WTC11 (cell line): ENCODE data around the gene CCNF. TPM values are rescaled to one million over a fixed set of nuclear protein-coding genes. Genes with fewer than 3 reads are reported as not detected.
A peak's percentile ranks its signal among the peaks of the same experiment; 100 is the strongest.

Source experiments
- ATAC-seq: fragments of 200-7000 bp; cut with Tn5 transposase; 2 replicates; pipeline ENCODE4 v1.10.0; 2021; ENCODE audit warnings: mild to moderate bottlenecking, moderate library complexity
- CTCF ChIA-PET: fragments of 300-600 bp; sonication (Branson Sonifier 250); formaldehyde crosslinking; loops from one replicate; lab custom pipeline; 2021; ENCODE audit warnings: antibody characterized with exemption; lab: Charles Lee
- POLR2A ChIA-PET: fragments of 350-600 bp; sonication (Branson Sonifier 250); formaldehyde crosslinking; loops from one replicate; lab custom pipeline; 2021; ENCODE audit warnings: antibody characterized with exemption; lab: Charles Lee
- DNase-seq: peaks from one replicate; pipeline ENCODE4 v3.0.0; 2021; ENCODE audit warnings: low spot score
- H3K27ac Mint-ChIP-seq: 2 replicates; pipeline ENCODE4 v1.8.0; 2021; ENCODE audit warnings: mixed read lengths
- H3K27me3 Mint-ChIP-seq: 2 replicates; pipeline ENCODE4 v1.8.0; 2021; ENCODE audit warnings: low read depth, mild to moderate bottlenecking, moderate library complexity, mixed read lengths
- H3K36me3 Mint-ChIP-seq: 2 replicates; pipeline ENCODE4 v1.8.0; 2021; ENCODE audit warnings: mixed read lengths
- H3K4me1 Mint-ChIP-seq: 2 replicates; pipeline ENCODE4 v1.8.0; 2022; ENCODE audit warnings: mixed read lengths
- H3K4me3 Mint-ChIP-seq: 2 replicates; pipeline ENCODE4 v1.8.0; 2021; ENCODE audit warnings: mild to moderate bottlenecking, moderate library complexity, mixed read lengths
- H3K9me3 Mint-ChIP-seq: 2 replicates; pipeline ENCODE4 v1.8.0; 2021; ENCODE audit warnings: mixed read lengths
- CREB1 ChIP-seq: sonication (generic); formaldehyde crosslinking; IDR thresholded peaks from 2 replicates; pipeline ENCODE4 v1.8.0; 2023; ENCODE audit warnings: mild to moderate bottlenecking, missing genetic modification reagents
- ESRRA ChIP-seq: sonication (generic); formaldehyde crosslinking; IDR thresholded peaks from 2 replicates; pipeline ENCODE4 v1.8.1; 2022; ENCODE audit warnings: mild to moderate bottlenecking, missing genetic modification reagents, borderline replicate concordance
- GRHL2 ChIP-seq: fragments of 250-450 bp; sonication (Bioruptor Pico); IDR thresholded peaks from 2 replicates; pipeline ENCODE4 v1.8.0; 2022; ENCODE audit warnings: mild to moderate bottlenecking, moderate library complexity; ENCODE audit not compliant: insufficient replicate concordance, severe bottlenecking
- JUN ChIP-seq: sonication (generic); formaldehyde crosslinking; IDR thresholded peaks from 2 replicates; pipeline ENCODE4 v1.8.0; 2023; ENCODE audit warnings: mild to moderate bottlenecking, missing genetic modification reagents
- KAT7 ChIP-seq: sonication (generic); formaldehyde crosslinking; IDR thresholded peaks from 2 replicates; pipeline ENCODE4 v1.8.1; 2023; ENCODE audit warnings: missing genetic modification reagents, mild to moderate bottlenecking, borderline replicate concordance
- MYBL2 ChIP-seq: sonication (generic); formaldehyde crosslinking; IDR thresholded peaks from 2 replicates; pipeline ENCODE4 v1.8.1; 2023; ENCODE audit warnings: mild to moderate bottlenecking, moderate library complexity, missing genetic modification reagents
- NR1H2 ChIP-seq: sonication (generic); formaldehyde crosslinking; IDR thresholded peaks from 2 replicates; pipeline ENCODE4 v1.9.0; 2021; ENCODE audit warnings: mild to moderate bottlenecking, moderate library complexity, missing genetic modification reagents
- PRRX2 ChIP-seq: fragments of 250-450 bp; sonication (Bioruptor Pico); IDR thresholded peaks from 2 replicates; pipeline ENCODE4 v1.8.0; 2021; ENCODE audit warnings: mild to moderate bottlenecking
- RELA ChIP-seq: sonication (generic); formaldehyde crosslinking; IDR thresholded peaks from 2 replicates; pipeline ENCODE4 v1.8.1; 2022; ENCODE audit warnings: missing genetic modification reagents, mild to moderate bottlenecking, borderline replicate concordance
- SMAD3 ChIP-seq: sonication (generic); formaldehyde crosslinking; IDR thresholded peaks from 2 replicates; pipeline ENCODE4 v1.8.0; 2022; ENCODE audit warnings: missing genetic modification reagents, mild to moderate bottlenecking, borderline replicate concordance
- ZBTB21 ChIP-seq: sonication (generic); formaldehyde crosslinking; IDR thresholded peaks from 2 replicates; pipeline ENCODE4 v1.8.1; 2023; ENCODE audit warnings: mild to moderate bottlenecking, missing genetic modification reagents, borderline replicate concordance
- ZNF317 ChIP-seq: sonication (generic); formaldehyde crosslinking; IDR thresholded peaks from 2 replicates; pipeline ENCODE4 v1.8.1; 2023; ENCODE audit warnings: low read depth, mild to moderate bottlenecking, moderate library complexity, missing genetic modification reagents, borderline replicate concordance
- ZNF396 ChIP-seq: fragments of 250-450 bp; sonication (Bioruptor Pico); IDR thresholded peaks from 2 replicates; pipeline ENCODE4 v1.8.0; 2021; ENCODE audit warnings: mild to moderate bottlenecking, moderate library complexity, borderline replicate concordance
- ZNF423 ChIP-seq: fragments of 250-450 bp; sonication (Bioruptor Pico); IDR thresholded peaks from 2 replicates; pipeline ENCODE4 v2.1.2; 2022; ENCODE audit warnings: mild to moderate bottlenecking, moderate library complexity
- total RNA-seq: library from RNA; stranded (reverse); gene quantifications from 3 replicates; pipeline ENCODE4 v1.2.3, GENCODE V29; 2021
- TF ChIP-seq, protein P1 (sequence below): sonication (generic); formaldehyde crosslinking; IDR thresholded peaks from 2 replicates; pipeline ENCODE4 v1.8.1; 2022; ENCODE audit warnings: low read depth, missing genetic modification reagents, borderline replicate concordance
- TF ChIP-seq, protein P2 (sequence below): sonication (generic); formaldehyde crosslinking; IDR thresholded peaks from 2 replicates; pipeline ENCODE4 v1.8.1; 2022; ENCODE audit warnings: missing genetic modification reagents, borderline replicate concordance
- TF ChIP-seq, protein P3 (sequence below): sonication (generic); formaldehyde crosslinking; IDR thresholded peaks from 2 replicates; pipeline ENCODE4 v1.8.1; 2023; ENCODE audit warnings: mild to moderate bottlenecking, missing genetic modification reagents, moderate library complexity
- TF ChIP-seq, protein P4 (sequence below): sonication (generic); formaldehyde crosslinking; IDR thresholded peaks from 2 replicates; pipeline ENCODE4 v1.8.1; 2023; ENCODE audit warnings: mild to moderate bottlenecking, missing genetic modification reagents
- TF ChIP-seq, protein P5 (sequence below): sonication (generic); formaldehyde crosslinking; IDR thresholded peaks from 2 replicates; pipeline ENCODE4 v1.8.0; 2022; ENCODE audit warnings: mild to moderate bottlenecking, missing genetic modification reagents
- TF ChIP-seq, protein P6 (sequence below): sonication (generic); formaldehyde crosslinking; IDR thresholded peaks from 2 replicates; pipeline ENCODE4 v1.8.1; 2023; ENCODE audit warnings: mild to moderate bottlenecking, missing genetic modification reagents, moderate library complexity

The CCNF gene
- total RNA-seq, 1 experiment from 2014 or later, result 65.7 TPM

DNA sequence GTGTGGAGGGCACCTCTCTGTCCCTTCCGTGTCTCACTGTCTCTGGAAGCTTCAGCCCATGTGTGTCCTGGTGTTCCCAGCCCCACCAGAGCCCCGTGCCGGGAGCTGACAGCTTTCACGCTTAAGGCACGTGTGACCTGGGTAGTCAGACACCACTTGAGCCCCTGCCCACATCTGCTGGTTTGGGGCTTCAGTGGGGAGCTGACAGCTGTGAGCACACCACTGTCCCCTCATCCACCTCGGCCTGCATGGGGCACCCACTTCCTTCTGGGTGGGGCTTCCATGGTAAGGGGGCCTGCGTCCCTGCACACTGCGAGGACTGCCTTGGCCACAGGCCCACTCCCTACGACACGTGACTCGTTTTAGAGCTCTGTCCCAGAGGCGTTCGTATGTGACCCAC, 28.0 kb downstream of the CCNF start (continued):
- TF ChIP-seq, protein P1, sequence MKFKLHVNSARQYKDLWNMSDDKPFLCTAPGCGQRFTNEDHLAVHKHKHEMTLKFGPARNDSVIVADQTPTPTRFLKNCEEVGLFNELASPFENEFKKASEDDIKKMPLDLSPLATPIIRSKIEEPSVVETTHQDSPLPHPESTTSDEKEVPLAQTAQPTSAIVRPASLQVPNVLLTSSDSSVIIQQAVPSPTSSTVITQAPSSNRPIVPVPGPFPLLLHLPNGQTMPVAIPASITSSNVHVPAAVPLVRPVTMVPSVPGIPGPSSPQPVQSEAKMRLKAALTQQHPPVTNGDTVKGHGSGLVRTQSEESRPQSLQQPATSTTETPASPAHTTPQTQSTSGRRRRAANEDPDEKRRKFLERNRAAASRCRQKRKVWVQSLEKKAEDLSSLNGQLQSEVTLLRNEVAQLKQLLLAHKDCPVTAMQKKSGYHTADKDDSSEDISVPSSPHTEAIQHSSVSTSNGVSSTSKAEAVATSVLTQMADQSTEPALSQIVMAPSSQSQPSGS, result no peak
- TF ChIP-seq MYBL2 (CRISPR knock-in tag) (no peak), GRHL2 (CRISPR knock-in tag) (no peak)
- TF ChIP-seq, protein P2, sequence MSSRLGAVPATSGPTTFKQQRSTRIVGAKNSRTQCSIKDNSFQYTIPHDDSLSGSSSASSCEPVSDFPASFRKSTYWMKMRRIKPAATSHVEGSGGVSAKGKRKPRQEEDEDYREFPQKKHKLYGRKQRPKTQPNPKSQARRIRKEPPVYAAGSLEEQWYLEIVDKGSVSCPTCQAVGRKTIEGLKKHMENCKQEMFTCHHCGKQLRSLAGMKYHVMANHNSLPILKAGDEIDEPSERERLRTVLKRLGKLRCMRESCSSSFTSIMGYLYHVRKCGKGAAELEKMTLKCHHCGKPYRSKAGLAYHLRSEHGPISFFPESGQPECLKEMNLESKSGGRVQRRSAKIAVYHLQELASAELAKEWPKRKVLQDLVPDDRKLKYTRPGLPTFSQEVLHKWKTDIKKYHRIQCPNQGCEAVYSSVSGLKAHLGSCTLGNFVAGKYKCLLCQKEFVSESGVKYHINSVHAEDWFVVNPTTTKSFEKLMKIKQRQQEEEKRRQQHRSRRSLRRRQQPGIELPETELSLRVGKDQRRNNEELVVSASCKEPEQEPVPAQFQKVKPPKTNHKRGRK (CRISPR knock-in tag), result no peak

DNA sequence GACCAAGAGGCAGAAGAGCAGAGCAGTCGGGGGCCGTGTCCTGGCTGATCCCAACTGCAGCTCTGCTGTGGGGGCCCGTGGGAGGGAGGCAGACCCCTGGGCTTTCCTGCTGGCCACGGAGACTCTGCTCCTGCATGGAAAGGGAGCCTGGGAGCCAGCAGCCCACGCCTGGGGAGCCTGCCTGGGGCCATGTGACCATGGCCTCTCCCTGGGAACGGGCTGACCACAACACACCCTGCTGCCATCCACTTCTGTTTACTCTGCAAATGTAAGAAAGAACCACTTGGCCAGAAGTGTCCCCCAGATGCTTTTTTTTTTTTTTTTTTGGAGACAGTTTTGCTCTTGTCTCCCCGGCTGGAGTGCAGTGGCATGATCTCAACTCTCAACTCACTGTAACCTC, 28.7 kb downstream of the CCNF start:
- Mint-ChIP-seq H3K36me3 (peaks cover 35% of the 10 kb centered on the region), H3K27ac (no peak overlapping the region), H3K27me3 (no peaks in the 10 kb centered on the region), H3K4me3 (no peak overlapping the region), H3K4me1 (peaks cover 10% of the 10 kb centered on the region), H3K9me3 (no peaks in the 10 kb centered on the region)
- POLR2A ChIA-PET, result interaction anchor here (0.7 kb wide), 1 partner anchor 191 kb away, joined by 4 read pairs; no protein-coding TSS in a partner anchor
- ATAC-seq (no peak), DNase-seq (no peak)
- CTCF ChIA-PET, result interaction anchor here (1.0 to 3.8 kb wide), 4 partner anchors 20 to 263 kb away, joined by 3 to 42 read pairs (median 3); no protein-coding TSS in a partner anchor
- TF ChIP-seq, protein P3, sequence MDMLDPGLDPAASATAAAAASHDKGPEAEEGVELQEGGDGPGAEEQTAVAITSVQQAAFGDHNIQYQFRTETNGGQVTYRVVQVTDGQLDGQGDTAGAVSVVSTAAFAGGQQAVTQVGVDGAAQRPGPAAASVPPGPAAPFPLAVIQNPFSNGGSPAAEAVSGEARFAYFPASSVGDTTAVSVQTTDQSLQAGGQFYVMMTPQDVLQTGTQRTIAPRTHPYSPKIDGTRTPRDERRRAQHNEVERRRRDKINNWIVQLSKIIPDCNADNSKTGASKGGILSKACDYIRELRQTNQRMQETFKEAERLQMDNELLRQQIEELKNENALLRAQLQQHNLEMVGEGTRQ, result peak; percentile 39
- no peak for TF ChIP-seq JUN (CRISPR knock-in tag)

DNA sequence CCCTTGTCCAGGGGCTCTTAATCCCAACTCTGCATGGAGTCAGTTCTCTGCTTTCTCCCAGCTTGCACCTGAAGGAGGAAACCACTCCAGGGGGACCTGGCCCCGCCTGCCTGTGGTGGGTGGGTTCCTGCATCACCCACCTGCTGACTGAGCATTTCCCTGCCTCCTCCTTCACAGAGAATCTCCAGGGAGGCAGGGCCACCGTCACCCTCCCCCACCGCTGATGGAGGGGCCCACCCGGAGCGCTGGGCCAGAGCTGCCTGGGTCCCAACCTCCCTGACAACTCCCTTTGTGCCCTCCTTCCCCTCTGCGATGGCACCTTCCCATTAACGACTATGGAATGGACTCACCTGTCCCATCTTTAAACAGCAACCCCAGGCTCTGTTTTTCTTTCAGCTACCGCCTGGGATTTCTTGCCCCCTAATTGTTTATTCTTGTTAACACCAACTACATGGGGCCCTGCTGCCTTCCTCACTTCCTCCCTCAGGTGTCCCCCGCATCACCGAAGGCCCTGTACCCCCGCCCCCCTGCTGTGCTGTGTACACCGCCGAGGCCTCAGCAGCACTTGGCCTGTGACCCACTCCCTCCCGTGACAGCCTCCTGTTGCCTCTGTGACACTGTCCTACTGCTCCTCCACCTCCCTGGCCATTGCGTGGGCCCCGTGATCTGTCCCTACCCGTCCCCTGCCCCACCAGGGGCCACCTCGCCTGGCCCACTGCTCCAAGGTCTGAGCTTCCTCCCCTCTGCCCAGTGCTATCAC, 29.8 kb downstream of the CCNF start:
- TF ChIP-seq ZNF423 (CRISPR knock-in tag) (peak; percentile 52; the same call in 1 of the 2 replicates), KAT7 (CRISPR knock-in tag) (no peak)
- TF ChIP-seq, all 79 proteins: peak for 1
- POLR2A ChIA-PET, result interaction anchor here (0.6 to 2.4 kb wide), 10 partner anchors 10 to 208 kb away, joined by 3 to 15 read pairs (median 4); partner anchors contain the start of genes AMDHD2, ECI1 and TBC1D24
- peaks cover 29% of the 10 kb centered on the region for H3K36me3 Mint-ChIP-seq
- CTCF ChIA-PET, result interaction anchor here (0.6 to 3.8 kb wide), 15 partner anchors 10 to 468 kb away, joined by 3 to 42 read pairs (median 4); partner anchors contain the start of genes ABCA3, CCNF, CEMP1 and ECI1
- peak overlapping the region; percentile 76 for H3K27ac Mint-ChIP-seq
- H3K4me3 Mint-ChIP-seq, result peak overlapping the region; percentile 90
- H3K27me3 Mint-ChIP-seq, result no peaks in the 10 kb centered on the region
- ATAC-seq, result no peak
- H3K4me1 Mint-ChIP-seq, result peaks cover 10% of the 10 kb centered on the region
- no peak for DNase-seq
- no peaks in the 10 kb centered on the region for H3K9me3 Mint-ChIP-seq

DNA sequence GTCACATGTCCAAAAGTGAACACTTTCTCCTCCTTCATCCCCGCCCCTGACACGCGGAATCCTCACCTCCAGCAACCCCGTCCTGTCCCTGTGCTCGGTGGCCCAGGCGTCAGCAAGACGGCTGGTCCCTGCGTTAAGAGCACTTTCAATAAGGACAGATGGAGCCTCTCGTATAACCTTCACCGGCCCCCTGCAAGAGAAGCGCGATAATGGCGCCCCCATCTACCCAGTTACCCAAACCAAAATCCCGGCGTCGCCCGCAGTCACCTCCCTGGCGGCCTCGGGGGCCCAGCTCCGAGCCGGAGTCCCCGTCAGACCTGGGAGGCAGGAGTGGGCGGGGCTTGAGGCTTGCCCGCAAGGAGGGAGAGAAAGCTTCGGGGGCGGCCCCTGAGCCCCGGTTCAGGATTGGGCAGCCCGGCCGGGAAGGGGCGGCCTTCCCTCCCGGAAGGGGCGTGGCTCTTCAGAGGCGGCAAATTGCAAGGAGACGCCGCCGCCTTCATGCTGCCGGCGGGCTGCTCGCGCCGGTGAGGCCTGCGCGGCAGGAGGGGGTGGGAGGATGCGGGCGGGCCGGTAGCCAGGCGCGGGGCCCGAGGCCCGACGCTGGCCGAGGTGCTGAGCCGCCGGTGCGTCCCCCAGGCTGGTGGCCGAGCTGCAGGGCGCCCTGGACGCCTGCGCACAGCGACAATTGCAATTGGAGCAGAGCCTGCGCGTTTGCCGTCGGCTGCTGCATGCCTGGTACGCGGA, 30.6 kb downstream of the CCNF start, which contains the start of gene TEDC2:
Gene TEDC2, plus strand, starts transcription at position 463 of the 744 bp plus-strand sequence. Its CDS starts 36 bp downstream, at position 499.
- peaks cover 28% of the 10 kb centered on the region for H3K36me3 Mint-ChIP-seq
- ATAC-seq, result peak; percentile 96
- TF ChIP-seq PRRX2 (no peak), RELA (no peak), NR1H2 (CRISPR knock-in tag) (no peak), ZNF317 (no peak), GRHL2 (CRISPR knock-in tag) (no peak), ZNF396 (CRISPR knock-in tag) (no peak), ESRRA (CRISPR knock-in tag) (peak; percentile 28; the same call in 1 of the 2 replicates), CREB1 (CRISPR knock-in tag) (no peak), SMAD3 (CRISPR knock-in tag) (no peak), ZBTB21 (CRISPR knock-in tag) (no peak)
- TF ChIP-seq, protein P4, sequence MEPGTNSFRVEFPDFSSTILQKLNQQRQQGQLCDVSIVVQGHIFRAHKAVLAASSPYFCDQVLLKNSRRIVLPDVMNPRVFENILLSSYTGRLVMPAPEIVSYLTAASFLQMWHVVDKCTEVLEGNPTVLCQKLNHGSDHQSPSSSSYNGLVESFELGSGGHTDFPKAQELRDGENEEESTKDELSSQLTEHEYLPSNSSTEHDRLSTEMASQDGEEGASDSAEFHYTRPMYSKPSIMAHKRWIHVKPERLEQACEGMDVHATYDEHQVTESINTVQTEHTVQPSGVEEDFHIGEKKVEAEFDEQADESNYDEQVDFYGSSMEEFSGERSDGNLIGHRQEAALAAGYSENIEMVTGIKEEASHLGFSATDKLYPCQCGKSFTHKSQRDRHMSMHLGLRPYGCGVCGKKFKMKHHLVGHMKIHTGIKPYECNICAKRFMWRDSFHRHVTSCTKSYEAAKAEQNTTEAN (CRISPR knock-in tag), result no peak
- TF ChIP-seq, protein P5, sequence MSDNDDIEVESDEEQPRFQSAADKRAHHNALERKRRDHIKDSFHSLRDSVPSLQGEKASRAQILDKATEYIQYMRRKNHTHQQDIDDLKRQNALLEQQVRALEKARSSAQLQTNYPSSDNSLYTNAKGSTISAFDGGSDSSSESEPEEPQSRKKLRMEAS (CRISPR knock-in tag), result peak; percentile 61; the same call in 1 of the 2 replicates
- TF ChIP-seq, protein P6, sequence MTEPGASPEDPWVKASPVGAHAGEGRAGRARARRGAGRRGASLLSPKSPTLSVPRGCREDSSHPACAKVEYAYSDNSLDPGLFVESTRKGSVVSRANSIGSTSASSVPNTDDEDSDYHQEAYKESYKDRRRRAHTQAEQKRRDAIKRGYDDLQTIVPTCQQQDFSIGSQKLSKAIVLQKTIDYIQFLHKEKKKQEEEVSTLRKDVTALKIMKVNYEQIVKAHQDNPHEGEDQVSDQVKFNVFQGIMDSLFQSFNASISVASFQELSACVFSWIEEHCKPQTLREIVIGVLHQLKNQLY (CRISPR knock-in tag), result 0 out of 2 replicates have a peak, but pooled peaks have one; percentile 19

More for the DNA sequence above, 30.6 kb downstream of the CCNF start, which contains the start of gene TEDC2:
- H3K27ac Mint-ChIP-seq, result peak within 1 kb of the TSS; percentile 76
- ChIA-PET CTCF (interaction anchor here (0.6 to 3.8 kb wide), 14 partner anchors 9 to 467 kb away, joined by 3 to 42 read pairs (median 4); partner anchors contain the start of genes ABCA3, CCNF, CEMP1 and ECI1), POLR2A (interaction anchor here (0.7 to 2.4 kb wide), 9 partner anchors 10 to 199 kb away, joined by 3 to 15 read pairs (median 5); partner anchors contain the start of genes AMDHD2 and TBC1D24)
- H3K27me3 Mint-ChIP-seq, result no peaks in the 10 kb centered on the region
- H3K9me3 Mint-ChIP-seq, result no peaks in the 10 kb centered on the region
- peak within 1 kb of the TSS; percentile 90 for H3K4me3 Mint-ChIP-seq
- H3K4me1 Mint-ChIP-seq, result peaks cover 10% of the 10 kb centered on the region
- DNase-seq, result peak; percentile 99
